NCI-H345 (cell line): Measurements from ENCODE around the gene GOLGA6A.
"Not testable (repeated sequence)": the region's sequence is repeated elsewhere in the genome, so short reads cannot be mapped to it uniquely, and the experiment has no call there.

Experiments used
- DNase-seq: peaks from one replicate; lab custom pipeline; 2025; lab: John Stamatoyannopoulos, UW

Gene GOLGA6A

DNA sequence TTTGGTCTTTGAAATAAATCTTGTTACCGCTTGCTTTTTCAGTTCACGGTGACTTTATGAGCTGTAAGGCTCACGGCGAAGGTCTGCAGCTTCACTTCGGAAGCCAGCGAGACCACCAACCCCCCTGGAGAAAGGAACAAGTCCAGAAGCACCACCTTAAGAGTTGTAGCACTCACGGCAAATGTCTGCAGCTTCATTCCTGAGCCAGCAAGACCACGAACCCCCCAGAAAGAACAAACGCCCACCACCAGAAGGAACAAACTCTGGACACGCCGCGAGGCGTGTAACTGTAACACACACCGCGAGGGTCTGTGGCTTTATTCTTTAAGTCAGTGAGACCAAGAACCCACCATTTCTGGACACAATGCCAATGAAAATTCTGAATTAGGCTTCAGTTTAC lies 28.8 kb downstream of the GOLGA6A start:
- DNase-seq, result no peak

DNA sequence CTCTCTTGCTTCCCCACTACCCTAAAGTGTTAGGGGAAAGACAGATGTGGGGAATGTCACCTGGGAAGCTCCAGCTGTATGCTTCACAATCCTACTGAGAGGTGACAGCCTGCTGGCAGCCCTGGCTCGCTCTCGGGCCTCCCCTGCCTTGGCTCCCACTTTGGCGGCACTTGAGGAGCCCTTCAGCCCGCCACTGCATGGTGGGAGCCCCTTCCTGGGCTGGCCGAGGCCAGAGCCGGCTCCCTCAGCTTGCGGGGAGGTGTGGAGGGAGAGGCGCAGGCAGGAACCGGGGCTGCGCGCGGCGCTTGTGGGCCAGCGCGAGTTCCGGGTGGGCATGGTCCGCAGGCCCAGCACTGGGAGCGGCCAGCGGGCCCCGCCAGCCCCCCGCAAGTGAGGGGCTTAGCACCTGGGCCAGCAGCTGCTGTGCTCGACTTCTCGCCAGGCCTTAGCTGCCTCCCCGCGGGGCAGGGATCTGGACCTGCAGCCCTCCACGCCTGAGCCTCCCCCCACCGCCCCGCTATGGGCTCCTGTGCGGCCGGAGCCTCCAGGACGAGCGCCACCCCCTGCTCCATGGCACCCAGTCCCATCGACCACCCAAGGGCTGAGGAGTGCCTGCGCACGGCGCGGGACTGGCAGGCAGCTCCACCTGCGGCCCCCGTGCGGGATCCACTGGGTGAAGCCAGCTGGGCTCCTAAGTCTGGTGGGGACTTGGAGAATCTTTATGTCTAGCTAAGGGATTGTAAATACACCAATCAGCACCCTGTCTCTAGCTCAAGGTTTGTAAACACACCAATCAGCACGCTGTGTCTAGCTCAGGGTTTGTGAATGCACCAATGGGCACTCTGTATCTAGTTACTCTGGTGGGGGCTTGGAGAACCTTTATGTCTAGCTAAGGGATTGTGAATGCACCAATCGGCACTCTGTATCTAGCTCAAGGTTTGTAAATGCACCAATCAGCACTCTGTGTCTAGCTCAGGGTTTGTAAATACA lies 29.8 kb downstream of the GOLGA6A start:
- not testable (repeated sequence) for DNase-seq

DNA sequence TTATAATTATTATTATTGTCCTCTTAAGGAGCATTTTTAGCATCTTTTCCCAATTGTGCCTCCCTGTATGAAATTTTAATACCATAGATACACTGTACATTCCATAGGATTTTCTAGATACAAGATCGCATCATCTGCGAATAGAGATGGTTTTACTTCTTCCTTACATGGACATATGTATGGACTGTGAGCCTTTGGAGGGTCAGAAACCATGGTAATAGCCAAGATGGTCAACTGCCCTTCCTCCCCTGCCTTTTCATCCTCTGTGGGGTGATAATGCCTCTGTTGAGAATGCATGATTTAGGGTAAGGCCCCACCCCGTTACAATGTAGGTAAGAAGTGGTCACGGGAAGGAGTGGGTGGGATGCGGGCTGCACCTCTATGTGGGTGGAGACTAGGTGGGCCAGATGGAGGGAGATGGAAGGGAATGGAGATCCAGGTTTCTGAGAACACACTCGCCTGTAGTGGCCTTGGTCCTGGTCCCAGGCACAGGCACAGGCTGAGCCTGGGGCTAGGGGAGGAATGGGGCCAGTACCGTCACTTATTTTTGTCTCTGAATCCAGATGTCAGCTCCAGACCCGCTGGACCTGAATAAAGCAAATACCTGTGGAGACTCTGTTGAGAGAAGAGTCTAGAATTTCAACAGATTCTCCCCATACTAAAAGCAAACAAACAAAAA lies 31.7 kb downstream of the GOLGA6A start:
- DNase-seq, result no peak

DNA sequence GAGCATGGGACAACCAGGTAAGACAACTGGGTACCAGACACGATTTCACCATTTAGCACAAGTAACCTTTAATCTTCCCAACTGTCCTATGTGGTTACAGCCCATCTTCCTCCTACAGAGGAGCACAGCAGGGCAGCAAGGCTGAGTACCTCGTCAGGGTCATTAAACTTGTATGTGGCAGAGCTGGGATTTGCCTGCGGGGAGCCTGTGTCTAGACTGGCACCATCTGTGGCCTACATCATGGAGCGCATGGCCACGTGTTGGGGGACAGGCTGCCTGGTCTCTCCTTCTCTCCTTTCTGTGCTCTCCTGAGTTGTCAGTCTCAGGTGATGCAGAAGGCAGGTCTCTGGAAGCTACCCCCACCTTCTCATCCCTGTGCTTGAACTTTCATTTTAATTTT lies 32.2 kb downstream of the GOLGA6A start:
- peak; percentile 71 for DNase-seq

DNA sequence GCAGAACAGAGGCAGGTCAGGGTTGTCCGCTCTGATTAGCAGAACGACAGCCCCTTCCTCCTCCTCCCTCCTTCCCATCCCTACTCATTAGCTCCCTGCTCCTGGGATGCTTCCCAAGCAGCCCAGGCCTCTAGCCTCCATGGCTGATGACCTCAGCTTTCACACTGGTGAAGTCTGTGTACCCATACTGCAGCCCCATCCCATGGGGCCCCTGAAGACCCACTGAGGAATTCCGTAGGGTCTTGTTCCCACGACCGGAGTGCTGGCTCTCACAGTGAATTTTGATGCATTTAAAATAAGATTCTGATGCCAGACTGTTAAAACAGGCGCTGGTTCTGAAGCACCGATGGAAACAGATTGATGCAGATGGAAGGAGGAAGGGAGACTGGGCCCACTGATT lies 36.1 kb downstream of the GOLGA6A start:
- DNase-seq, result no peak

DNA sequence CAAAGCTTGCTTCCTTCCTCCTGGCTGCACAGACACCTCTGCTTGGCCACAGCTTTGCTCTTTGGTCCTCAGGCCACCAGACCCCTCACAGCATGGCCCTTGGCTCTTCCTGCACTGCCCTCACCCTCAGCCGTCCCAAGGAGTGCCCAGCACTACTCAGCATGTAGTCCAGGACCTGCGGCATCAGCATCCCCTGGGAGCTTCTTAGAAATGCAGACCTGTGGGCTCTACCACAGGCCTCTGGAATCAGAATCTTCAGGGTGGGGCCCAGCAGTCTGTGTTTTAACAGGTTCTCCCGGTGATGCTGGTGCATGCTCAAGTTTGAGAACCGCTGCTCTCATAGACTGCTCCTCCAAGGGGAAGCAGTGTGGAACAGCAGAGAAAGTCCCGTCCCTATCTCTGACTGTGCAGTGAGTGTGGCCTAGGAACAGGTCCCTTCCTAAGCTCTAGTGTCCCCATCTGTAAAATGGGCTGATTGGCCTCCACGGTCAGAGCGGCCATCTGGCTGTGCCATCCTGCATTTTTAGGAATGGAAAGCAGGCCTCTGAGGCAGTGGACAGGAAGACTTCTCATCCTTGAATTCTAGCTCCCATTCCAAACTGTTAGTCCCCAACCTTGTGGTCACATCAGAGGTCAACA lies 36.6 kb downstream of the GOLGA6A start:
- DNase-seq, result no peak

DNA sequence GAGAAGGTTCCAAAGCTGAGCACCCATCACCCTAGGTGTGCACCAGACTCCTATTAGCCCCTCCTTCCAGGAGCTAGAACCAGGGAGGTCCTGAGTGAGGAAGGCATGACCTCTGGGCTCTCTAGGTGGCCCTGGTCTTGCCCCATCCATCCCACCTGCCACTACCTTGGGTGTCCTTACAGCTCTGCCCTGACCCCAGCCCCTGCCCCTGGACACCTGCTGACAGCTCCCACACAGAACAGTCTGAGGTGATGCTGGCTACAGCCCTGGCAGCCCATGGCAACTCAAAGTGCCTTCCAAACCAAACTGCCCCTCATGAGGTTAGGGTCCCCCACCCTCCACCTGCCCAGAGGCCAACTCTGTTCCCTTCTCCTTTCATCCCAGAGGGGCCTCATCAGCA lies 37.2 kb downstream of the GOLGA6A start:
- no peak for DNase-seq

DNA sequence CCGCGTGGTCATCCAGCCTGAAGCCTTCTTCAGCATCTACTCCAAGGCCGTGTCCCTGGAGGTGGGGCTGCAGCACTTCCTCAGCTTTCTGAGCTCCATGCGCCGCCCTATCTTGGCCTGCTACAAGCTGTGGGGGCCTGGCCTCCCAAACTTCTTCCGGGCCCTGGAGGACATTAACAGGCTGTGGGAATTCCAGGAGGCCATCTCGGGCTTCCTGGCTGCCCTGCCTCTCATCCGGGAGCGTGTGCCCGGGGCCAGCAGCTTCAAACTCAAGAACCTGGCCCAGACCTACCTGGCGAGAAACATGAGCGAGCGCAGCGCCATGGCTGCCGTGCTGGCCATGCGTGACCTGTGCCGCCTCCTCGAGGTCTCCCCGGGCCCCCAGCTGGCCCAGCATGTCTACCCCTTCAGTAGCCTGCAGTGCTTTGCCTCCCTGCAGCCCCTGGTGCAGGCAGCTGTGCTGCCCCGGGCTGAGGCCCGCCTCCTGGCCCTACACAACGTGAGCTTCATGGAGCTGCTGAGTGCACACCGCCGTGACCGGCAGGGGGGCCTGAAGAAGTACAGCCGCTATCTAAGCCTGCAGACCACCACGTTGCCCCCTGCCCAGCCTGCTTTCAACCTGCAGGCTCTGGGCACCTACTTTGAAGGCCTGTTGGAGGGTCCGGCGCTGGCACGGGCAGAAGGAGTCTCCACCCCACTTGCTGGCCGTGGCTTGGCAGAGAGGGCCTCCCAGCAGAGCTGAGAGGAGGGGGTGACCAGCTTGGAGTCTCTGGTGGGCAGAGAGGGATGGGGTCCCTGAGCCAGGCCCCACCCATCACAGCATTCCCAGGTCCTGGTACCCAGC lies 37.9 kb downstream of the GOLGA6A start:
- no peak for DNase-seq

DNA sequence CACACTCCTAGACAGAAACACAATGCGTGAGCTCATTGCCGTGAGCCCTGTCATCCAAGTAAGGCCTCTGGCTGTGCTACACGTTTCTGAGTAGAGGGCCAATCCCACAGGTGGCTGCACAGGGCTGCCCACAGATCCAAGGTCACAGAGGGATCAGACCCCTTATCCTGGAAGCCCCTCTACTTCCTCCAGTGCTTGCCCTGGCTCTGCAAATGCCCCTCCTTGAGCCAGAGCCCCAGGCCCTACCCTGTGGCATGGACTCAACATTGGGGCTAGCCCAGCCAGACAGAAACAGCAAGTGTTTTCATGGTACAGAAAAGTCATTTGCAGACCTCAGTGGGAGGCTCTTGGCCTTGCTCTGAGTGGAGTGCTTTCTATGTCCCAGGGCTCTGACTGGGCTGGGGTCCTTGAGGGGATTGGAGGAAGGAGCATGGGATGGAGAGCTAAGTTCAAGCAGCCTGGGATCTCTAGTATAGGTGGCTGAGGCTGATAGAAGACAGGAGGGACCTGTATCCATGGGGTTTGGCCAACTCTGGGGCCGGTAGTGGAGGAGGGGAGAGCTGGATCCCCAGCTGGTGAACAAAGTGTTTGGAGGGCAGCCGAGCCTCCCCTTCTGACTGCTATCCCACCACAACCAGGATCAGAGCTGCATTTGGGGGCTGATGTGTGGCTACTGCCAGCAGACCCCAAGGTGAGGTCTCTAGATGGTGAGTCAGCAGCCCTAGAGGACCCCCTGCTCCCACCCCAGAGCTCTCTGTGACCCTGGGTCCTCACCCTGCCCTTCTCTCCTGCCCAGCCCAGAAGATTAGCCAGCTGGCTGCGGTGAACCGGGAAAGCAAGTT lies 38.7 kb downstream of the GOLGA6A start:
- DNase-seq, result no peak

DNA sequence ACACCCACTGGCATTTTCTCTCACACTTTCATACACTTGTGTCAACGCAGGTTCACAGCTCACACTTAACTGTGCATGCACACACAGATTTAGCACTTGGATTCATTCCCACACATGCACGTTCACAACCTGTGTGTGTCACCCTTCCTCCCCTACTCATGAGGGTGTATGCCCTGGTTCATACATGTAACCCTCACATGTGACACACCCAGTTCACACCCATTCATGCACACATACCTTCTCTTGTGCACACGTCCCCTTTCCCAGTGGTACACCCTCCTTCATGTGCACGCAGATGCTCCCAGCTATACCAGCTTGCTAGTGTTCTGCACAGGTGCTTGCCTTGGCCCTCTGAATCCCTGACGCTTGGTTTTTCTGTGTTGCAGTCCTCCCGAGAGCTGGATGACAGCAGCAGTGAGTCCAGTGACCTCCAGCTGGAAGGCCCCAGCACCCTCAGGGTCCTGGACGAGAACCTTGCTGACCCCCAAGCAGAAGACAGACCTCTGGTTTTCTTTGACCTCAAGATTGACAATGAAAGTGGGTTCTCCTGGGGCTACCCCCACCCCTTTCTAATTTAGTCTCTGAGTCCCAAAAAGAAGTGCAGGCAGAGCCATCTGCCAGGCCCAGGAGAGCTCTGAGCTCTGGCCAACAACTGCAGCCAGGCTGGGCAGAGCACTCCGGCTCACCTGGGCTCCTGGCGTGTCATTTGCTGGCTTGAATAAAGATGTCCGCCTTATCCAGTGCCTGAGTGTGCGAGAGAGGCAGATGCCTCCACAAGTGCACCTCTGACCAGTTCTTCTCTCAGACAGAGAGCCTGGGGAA lies 39.5 kb downstream of the GOLGA6A start:
- no peak for DNase-seq

DNA sequence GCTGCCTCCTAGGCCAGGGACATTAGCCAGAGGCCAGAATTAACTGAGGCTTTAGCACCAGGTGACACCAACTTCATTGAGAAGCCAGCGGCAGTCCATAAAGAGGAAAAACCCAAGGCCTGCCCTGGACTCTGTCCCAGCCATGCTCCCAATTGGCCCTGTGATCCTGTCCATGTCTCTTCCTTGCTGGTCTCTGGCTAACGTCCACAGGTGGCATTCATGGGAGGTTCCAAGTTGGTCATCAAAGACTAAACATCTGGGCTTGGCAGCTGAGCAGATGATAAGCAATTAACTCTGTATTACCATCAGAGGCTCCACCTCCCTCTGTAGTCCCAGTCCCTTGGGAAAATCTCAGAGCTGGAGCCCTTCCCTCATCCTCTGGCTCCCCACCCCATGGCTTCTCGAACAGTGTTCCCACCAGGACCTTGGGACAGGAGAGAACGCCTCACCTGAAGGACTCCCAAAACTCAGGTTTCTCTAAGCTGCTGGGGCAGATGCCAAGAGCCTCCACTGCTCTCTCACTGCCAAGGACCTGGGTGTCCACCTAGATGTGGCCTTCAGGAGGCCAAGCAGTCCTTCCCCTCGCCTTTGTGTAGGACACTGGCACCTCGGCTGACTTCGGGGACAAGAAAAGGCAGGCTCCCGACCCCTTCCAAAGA lies 40.4 kb downstream of the GOLGA6A start:
- no peak for DNase-seq

DNA sequence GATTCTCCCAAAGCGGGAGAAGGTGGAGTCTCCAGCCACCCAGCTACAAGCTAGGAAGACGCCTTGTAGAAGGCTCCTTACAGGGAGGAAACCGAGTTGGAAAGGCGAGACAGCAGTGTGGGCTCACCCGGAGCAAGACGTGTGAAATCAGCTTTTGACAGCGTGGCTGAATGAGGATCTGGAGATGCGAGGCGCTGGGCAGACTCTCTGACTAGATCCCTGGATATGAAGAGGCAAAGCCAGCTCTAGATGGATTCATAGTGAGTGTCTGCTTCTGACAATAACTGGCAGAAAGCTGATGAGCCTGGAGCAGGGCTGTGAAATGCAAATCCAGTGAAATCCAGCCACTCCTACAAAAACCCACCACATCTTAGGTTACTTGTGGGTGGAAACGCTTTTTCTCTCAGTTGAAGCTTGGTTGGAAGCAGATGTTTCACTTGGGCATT lies 41.0 kb downstream of the GOLGA6A start:
- no peak for DNase-seq

DNA sequence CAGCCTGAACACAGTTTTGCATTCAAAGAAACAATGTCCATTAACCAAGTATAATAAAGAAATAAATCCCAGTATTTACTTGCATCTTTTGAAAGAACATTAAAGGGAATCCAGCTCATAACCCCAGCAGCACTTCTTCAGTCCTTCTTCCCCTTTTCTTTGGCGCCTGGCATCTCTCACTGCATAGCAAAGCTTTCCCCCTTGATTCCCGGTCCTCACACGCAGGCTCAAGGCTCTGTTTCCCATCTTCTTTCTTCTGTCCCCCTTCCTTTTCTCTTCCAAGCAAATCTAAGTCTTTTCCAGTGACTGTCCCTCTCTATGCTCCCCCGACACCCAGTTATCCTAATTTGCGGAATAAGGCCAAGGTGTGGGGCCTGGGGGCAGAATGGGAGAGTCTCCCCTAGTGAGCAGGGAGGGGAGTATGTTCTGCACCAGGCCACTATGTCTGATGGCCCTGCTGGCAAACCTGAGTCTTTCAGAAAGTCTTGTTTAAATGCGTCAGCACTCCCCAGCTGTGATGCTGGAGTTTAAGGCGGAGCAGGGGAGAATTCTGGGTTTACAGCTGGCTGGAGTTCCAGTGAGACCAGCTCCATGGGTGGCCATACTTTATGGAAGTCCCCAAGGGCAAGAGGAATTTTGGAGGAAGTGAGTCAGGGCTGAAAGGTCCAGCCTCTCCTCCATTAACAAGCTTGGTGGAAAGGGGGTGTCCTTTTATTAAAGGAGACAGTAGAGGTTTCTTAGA lies 42.1 kb downstream of the GOLGA6A start:
- no peak for DNase-seq

DNA sequence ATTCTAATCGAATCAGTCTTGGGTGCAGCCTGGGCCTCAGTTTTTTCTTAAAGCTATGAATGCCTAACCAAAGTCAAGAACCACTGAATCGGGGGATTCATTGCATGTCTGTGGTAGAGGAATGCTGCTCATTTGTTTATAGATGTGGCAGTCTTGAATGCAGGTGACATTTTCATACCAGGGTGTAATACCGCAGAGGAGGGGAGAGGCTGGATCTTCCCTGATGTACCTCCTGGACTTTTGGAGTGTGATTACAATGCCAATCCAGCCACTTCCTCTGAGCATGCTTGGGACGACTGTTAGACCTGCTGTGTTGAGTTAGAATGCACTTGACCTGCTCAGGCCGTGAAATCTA lies 42.7 kb downstream of the GOLGA6A start:
- no peak for DNase-seq

DNA sequence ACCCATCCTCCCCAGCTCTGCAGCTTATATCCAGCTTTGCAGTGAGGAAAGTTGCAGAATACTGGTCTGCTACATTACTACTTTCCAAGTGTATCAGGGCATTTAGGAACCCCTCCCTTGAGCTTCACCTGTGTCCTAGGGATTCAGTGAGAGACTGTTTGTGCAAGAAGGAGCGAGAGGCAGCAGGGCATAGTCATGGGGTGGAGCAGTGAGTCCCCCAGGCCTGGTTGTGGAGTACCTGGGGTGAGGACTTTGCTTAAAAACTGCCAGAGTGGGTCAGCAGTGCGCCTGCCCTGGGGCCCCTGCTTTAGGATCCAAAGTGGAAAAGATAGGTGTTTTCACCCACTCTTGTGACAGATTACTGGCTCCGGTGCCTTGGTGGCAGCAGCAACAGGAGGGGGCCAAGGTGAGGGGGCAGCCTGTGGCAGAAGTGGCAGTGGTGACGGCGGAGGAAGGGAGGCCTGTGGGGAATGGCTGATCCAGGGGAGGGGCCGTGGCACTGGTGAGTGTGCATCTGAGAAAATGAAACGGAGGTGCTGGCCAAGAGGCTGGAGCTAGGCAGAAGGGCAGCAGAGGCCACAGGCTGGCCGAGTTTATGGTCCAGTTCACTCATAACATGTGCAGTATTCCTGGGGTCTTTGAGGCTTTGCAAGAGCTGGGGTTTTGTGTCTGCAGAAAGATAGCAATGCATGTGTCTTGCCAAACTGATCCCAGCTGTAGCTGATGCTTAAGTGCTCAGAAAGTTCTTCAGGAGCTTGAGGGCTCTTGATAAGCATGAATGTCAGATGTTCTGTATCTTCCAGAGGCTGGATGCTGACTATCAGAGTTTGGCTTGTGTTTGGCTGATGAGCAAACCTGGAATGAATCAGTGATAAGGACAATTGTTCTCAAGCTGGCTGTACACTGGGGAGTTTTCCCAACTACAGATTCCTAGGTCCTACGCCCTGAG lies 43.4 kb downstream of the GOLGA6A start:
- DNase-seq, result no peak

DNA sequence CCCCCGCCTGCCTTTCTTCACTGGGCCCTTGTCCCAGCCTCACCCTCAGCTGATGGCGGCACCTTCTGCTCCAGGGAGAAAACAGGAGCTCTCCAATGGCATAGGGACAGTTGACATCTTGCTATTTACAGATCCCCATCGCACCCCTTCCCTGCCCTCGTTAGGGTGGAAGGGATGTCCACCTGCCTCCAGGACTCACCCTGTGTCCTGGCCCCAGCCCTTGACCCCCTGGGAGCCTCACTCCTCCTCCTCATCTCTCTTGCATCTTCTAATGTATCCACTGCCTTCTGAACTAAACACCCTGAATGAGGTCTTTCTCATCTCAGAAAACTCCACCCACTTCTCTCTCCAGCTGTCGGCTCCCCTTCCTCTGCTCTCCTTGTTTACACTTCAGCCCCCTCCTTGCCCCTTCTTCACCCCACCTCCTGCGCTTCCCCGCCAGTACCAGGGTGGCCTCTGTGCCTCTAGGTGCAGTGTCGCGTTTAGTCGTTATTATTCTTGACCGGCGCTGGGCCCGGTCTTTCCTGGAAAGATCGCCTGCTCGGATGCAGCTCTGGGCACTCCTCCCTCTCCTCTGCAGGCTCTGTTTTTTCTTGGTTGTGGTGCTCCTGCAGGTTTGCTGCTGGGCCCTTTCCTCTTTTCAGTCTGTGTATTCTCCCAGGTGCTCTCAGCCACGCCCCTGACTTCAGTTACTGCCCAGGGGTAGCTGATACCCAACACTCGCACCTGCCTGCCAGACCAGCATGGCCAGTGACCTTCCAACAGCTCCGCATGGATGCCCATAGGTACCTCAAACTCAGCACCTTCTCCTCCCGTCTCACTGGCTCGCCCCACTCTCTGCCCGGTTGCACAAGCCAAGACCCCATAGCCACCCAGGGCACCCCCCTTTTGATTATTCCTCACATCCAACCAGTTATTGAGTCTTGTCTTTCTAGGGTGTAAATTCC lies 44.9 kb downstream of the GOLGA6A start:
- DNase-seq, result no peak
